ENCODE results near the gene TXNDC15.

The TXNDC15 gene

GRCh38 chr5:134920848-134921575 lies 46.8 kb downstream of the TXNDC15 start:
- DNase-seq = no peak

GRCh38 chr5:134932508-134932907 lies 58.3 kb downstream of the TXNDC15 start:
- DNase-seq = no peak

- DNase-seq = no peak
Measured at GRCh38 chr5:134934202-134934601, 60.0 kb downstream of the TXNDC15 start.

GRCh38 chr5:134935711-134936602 lies 61.8 kb downstream of the TXNDC15 start:
- no peak for DNase-seq

GRCh38 chr5:134937526-134937925 lies 63.4 kb downstream of the TXNDC15 start:
- DNase-seq = no peak

- no peak for DNase-seq
Measured at GRCh38 chr5:134938030-134938429, 63.9 kb downstream of the TXNDC15 start.

GRCh38 chr5:134939500-134939899 lies 65.3 kb downstream of the TXNDC15 start:
- DNase-seq = no peak

- DNase-seq = no peak
Measured at GRCh38 chr5:134943547-134943946, 69.4 kb downstream of the TXNDC15 start.

- no peak for DNase-seq
Measured at GRCh38 chr5:134944630-134945029, 70.5 kb downstream of the TXNDC15 start.

GRCh38 chr5:134945041-134945440 lies 70.9 kb downstream of the TXNDC15 start:
- DNase-seq = no peak

- DNase-seq = peak; percentile 16
Measured at GRCh38 chr5:134948911-134949310, 74.7 kb downstream of the TXNDC15 start.

- DNase-seq = no peak
Measured at GRCh38 chr5:134949316-134949715, 75.1 kb downstream of the TXNDC15 start.

All from fibroblast of skin of abdomen (primary cell).